OCI-LY3 (cell line): ENCODE results near the gene HELZ2.

Source experiments
- EZH2phosphoT487 ChIP-seq: fragments of 200-600 bp; shearing (Covaris generic); IDR thresholded peaks from 2 replicates; pipeline ENCODE4 v1.6.1; 2018; ENCODE audit warnings: antibody characterized with exemption, mixed run types, low read depth
- TF ChIP-seq, protein P1 (sequence below): fragments of 200-600, 300-600 bp; sonication (generic); IDR thresholded peaks from 2 replicates; pipeline ENCODE4 v1.5.1; 2014; ENCODE audit warnings: antibody characterized with exemption, low read length, low read depth

GRCh38 chr20:63622732-63623131, 48.7 kb upstream of the HELZ2 start:
- TF ChIP-seq, protein P1, sequence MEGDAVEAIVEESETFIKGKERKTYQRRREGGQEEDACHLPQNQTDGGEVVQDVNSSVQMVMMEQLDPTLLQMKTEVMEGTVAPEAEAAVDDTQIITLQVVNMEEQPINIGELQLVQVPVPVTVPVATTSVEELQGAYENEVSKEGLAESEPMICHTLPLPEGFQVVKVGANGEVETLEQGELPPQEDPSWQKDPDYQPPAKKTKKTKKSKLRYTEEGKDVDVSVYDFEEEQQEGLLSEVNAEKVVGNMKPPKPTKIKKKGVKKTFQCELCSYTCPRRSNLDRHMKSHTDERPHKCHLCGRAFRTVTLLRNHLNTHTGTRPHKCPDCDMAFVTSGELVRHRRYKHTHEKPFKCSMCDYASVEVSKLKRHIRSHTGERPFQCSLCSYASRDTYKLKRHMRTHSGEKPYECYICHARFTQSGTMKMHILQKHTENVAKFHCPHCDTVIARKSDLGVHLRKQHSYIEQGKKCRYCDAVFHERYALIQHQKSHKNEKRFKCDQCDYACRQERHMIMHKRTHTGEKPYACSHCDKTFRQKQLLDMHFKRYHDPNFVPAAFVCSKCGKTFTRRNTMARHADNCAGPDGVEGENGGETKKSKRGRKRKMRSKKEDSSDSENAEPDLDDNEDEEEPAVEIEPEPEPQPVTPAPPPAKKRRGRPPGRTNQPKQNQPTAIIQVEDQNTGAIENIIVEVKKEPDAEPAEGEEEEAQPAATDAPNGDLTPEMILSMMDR: no peak
- no peak for TF ChIP-seq EZH2phosphoT487
